Spinal cord (tissue), 10 donors: Measurements from ENCODE around the gene KBTBD4. TPM values are rescaled to one million over a fixed set of nuclear protein-coding genes. Genes with fewer than 3 reads are reported as not detected.

Source experiments
- DNase-seq, 6 donors: peaks; one replicate each; pipeline versions ENCODE4 v3.0.0 to v3.0.0-alpha.2; 2013 to 2015; ENCODE audit warnings: low spot score in 6 of 6, low read depth in 4 of 6
- H3K27ac ChIP-seq: one replicate; pipeline ENCODE4 v1.5.1; 2013; ENCODE audit warnings: low read depth, low read length, control low read depth
- H3K27me3 ChIP-seq: one replicate; pipeline ENCODE4 v1.6.1; 2013; ENCODE audit warnings: low read length; ENCODE audit not compliant: control insufficient read depth, insufficient read depth
- H3K36me3 ChIP-seq: one replicate; pipeline ENCODE4 v1.6.1; 2013; ENCODE audit warnings: low read length; ENCODE audit not compliant: control insufficient read depth, insufficient read depth
- H3K4me1 ChIP-seq: one replicate; pipeline ENCODE4 v1.6.1; 2013; ENCODE audit warnings: low read length; ENCODE audit not compliant: control insufficient read depth, insufficient read depth
- H3K4me3 ChIP-seq: one replicate; pipeline ENCODE4 v1.5.1; 2013; ENCODE audit warnings: low read depth, low read length, control low read depth
- H3K9me3 ChIP-seq: one replicate; pipeline ENCODE4 v1.6.1; 2013; ENCODE audit warnings: low read length; ENCODE audit not compliant: control insufficient read depth, insufficient read depth
- WGBS: methylation state at CpG from one replicate; pipeline ENCODE4 v1.1.5; 2013; ENCODE audit warnings: missing lambda C conversion rate; ENCODE audit not compliant: insufficient coverage; 5-methylcytosine and 5-hydroxymethylcytosine counted together
- polyA plus RNA-seq, 2 donors: library from polyadenylated mRNA; unstranded; fragments of 120-200 nt; gene quantifications; one replicate each; pipeline ENCODE4 v1.2.1, GENCODE V29; 2013; ENCODE audit not compliant: insufficient read length in 2 of 2
- total RNA-seq, 2 donors: library from RNA; depleted of rRNA in 1 of 2; stranded (reverse); fragments of 120-200 nt in 1 of 2; fragments of >200 nt in 1 of 2; gene quantifications; one replicate each; pipeline versions ENCODE4 v1.2.3 to v1.2.4, GENCODE V29; 2013 to 2014
- donor health status: healthy.

Gene KBTBD4
- total and polyA plus RNA-seq, 4 donors: 22.3 to 31.5 (median 26.7) TPM

DNA sequence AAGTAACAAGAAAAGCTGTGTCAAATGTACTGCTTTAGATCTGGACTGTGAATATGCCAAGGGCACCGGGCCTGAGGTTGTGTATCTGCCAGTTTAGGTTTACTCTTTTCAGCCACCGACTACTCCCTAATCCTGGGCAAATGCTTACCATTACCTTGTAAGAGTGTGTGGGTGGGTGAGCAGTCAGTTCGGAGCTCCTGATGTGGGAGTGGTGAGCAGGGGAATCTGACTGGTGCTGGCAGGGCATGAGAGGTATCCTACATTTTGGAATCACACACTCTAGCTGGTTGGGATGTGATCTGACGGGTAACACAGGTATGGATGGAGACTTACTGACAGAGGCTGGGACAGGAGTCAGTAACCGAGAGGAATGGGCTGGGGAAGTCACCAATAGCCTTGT is 5.1 kb upstream of the KBTBD4 start:
- no peaks in the 10 kb centered on the region for H3K9me3 ChIP-seq
- no peak for DNase-seq
- H3K4me1 ChIP-seq: peaks cover 42% of the 10 kb centered on the region
- H3K27ac ChIP-seq: no peak overlapping the region
- WGBS: 92% methylated on average over 3 of the region's 5 CpGs
- H3K27me3 ChIP-seq: no peaks in the 10 kb centered on the region
- H3K36me3 ChIP-seq: peaks cover 87% of the 10 kb centered on the region
- H3K4me3 ChIP-seq: no peak overlapping the region

DNA sequence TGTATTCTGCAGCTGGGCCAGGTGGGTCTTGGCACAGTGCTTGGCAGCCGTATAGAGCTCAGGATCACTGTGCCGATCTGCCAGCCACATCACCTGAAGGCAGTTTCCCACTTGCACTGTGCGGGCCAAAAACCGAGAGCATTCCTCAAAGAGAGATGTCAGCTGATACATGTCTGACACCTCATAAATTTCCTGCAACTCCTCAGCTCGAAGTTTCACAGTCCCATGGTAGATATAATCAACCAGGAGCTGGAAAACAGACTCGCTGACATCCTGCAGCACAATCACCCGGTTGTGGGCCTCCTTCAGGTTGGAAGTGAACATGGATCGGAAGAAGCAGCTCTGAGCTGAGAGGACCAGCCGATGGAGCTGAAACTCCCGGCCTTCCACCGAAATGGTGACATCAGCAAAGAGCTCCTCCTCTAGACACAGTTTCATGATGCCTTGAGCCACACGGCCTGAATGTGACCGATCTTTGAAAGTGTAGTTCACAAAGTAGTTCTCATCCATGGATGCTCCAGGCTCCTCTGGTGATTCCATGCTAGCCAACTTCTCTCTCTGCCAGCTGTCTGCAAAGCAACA is 1.2 kb downstream of the KBTBD4 start:
- Histone ChIP-seq H3K27ac (peak overlapping the region; percentile 87), H3K4me3 (peak overlapping the region; percentile 82), H3K9me3 (no peaks in the 10 kb centered on the region), H3K36me3 (peaks cover 60% of the 10 kb centered on the region), H3K4me1 (peaks cover 28% of the 10 kb centered on the region), H3K27me3 (no peaks in the 10 kb centered on the region)
- 69% methylated on average over 10 of the region's 13 CpGs for WGBS
- no peak for DNase-seq

DNA sequence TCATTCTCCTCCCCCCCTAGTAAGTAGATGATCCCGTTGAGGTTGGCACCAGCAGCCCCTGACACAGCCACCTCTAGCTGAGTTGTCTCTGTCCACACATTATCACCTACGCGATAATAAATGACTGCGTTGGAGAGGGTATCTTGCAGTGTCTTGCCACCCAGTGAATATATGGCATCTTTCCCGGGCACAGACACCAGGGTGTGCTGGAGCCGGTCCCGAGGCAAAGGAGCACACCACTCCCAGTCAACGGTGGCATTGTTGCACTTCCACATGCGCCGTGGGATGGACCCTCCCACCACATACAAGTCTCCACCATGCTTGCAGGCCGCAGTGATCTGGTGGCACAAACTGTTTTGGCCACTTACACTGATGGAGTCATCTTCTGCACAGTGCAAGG is 5.4 kb downstream of the KBTBD4 start:
- DNase-seq: no peak
- 75% methylated on average over 7 of the region's 11 CpGs for WGBS
- Histone ChIP-seq H3K27ac (no peak overlapping the region), H3K9me3 (no peaks in the 10 kb centered on the region), H3K4me3 (no peak overlapping the region), H3K4me1 (peaks cover 22% of the 10 kb centered on the region), H3K27me3 (no peaks in the 10 kb centered on the region), H3K36me3 (peaks cover 50% of the 10 kb centered on the region)

DNA sequence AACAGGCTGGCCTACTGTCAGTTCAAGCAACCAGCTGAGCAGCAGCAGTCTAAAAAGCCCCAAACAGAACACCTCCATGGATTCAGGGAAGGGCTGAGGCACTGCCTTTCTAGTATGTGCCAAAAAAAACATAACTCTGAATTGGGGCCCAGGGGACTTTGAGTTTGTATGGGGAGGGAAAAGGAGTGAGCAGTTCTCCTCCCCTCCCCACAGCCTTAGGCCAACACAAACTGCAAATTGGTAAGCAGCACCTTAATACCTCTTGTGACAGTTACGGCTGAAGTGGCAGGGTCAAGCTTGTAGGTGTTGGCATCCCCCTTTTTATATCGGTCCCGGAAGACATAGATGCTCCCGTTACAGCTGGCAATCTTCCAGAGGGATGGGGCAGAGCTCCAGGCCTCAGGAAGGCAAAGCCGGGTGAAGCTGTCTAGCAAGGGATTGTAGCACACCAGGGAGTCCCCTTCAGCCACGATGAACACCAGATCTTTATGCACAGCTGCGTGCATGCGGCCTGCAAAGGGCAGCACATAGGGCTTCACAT is 6.0 kb downstream of the KBTBD4 start:
- no peaks in the 10 kb centered on the region for H3K27me3 ChIP-seq
- peaks cover 52% of the 10 kb centered on the region for H3K36me3 ChIP-seq

DNA sequence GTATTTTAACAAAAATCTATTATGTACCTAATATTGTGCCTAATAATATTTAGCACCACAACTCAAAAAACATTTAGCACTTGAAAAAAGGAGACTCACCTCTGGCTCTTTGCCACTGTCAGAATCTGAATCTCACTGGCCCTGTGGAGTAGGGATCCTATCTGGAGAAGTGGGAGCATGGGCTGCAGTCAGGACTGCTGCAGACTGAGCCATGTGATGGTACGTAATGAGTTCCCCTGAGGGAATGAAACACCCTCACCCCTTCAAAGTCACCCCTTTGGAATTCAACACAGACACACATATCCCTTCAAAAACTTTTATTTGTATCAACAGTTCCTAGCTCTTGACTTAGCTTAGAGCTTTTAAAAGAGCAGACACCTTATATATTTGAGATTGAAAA is 6.9 kb downstream of the KBTBD4 start:
- H3K27me3 ChIP-seq: no peaks in the 10 kb centered on the region
- H3K4me1 ChIP-seq: peaks cover 11% of the 10 kb centered on the region
- no peaks in the 10 kb centered on the region for H3K9me3 ChIP-seq
- peaks cover 55% of the 10 kb centered on the region for H3K36me3 ChIP-seq
- H3K4me3 ChIP-seq: no peak overlapping the region
- no CpG with 5 or more reads among the region's 1 CpG for WGBS
- no peak overlapping the region for H3K27ac ChIP-seq
- DNase-seq: no peak

More for the DNA sequence above, 6.0 kb downstream of the KBTBD4 start:
- peak in 1 of 6 donors; percentile 22 for DNase-seq
- H3K27ac ChIP-seq: no peak overlapping the region
- no peak overlapping the region for H3K4me3 ChIP-seq
- no peaks in the 10 kb centered on the region for H3K9me3 ChIP-seq
- peaks cover 17% of the 10 kb centered on the region for H3K4me1 ChIP-seq
- WGBS: 20% methylated on average over 6 of the region's 8 CpGs

DNA sequence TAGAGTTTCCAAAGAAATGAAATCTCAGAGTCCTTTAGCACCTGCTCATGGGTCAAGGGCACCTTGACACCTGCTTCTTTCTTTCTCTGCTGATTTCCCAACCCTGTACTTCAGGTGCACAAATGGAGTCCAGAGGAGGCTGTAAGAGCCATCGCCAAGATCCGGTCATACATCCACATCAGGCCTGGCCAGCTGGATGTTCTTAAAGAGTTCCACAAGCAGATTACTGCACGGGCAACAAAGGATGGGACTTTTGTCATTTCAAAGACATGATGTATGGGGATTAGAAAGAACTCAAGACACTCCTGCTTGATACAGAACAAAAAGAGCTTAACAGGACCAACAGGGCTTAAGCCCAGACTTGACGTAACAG is 7.4 kb downstream of the KBTBD4 start:
- Histone ChIP-seq H3K9me3 (no peaks in the 10 kb centered on the region), H3K4me3 (no peak overlapping the region), H3K36me3 (peaks cover 52% of the 10 kb centered on the region), H3K27ac (no peak overlapping the region), H3K4me1 (peaks cover 12% of the 10 kb centered on the region), H3K27me3 (no peaks in the 10 kb centered on the region)
- DNase-seq: no peak
- 69% methylated on average over 3 of the region's 4 CpGs for WGBS

DNA sequence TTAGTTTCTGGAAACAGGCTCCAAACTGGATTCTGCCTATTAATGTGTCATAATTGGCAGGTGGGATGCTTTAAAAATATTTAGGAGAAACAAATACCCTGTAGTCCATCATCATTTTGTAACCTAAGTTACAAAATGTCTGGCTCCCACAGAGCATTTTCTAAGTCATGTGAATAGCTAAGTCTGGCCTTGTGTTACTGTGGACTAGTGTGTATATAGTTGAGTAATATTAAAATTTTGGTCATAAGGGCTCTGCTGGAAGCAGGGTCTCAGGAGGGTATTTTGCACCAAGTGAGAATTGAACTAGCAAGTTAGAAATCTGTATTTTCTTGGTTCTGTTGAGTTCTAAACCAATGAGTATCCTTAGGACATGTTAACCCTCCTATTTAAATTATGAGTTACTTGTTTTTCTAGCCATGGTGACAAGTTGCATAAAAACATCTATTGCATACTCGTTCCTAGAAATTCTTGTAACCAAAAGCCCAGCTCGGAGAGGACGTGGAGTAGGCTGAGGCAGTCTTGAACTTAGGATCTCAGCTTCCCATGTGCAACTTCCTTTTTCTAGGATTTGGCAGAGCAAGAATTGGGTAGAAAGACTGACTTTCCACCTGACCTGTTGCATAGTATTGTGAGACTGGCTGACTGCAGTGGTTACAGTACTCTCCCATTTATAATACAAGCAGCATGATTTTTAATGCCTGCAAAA is 8.0 kb downstream of the KBTBD4 start:
- no peak for DNase-seq
- Histone ChIP-seq H3K4me3 (no peak overlapping the region), H3K36me3 (peaks cover 47% of the 10 kb centered on the region), H3K9me3 (no peaks in the 10 kb centered on the region), H3K27me3 (no peaks in the 10 kb centered on the region), H3K27ac (no peak overlapping the region), H3K4me1 (peaks cover 18% of the 10 kb centered on the region)
- 100% methylated on average over 1 of the region's 3 CpGs for WGBS

DNA sequence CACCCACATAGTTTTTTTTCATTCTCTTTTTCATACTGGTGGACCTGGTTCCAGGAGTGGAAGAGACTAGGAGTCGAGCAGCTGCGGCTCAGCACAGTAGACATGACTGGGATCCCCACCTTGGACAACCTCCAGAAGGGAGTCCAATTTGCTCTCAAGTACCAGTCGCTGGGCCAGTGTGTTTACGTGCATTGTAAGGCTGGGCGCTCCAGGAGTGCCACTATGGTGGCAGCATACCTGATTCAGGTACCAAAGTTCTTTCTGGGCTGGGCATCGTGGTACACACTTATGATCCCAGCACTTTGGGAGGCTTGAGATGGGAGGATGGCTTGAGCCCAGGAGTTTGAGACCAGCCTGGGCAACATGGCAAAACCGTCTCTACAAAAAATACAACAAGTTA is 9.1 kb downstream of the KBTBD4 start:
- DNase-seq: no peak
- over 99% methylated on average over 7 of the region's 7 CpGs for WGBS

DNA sequence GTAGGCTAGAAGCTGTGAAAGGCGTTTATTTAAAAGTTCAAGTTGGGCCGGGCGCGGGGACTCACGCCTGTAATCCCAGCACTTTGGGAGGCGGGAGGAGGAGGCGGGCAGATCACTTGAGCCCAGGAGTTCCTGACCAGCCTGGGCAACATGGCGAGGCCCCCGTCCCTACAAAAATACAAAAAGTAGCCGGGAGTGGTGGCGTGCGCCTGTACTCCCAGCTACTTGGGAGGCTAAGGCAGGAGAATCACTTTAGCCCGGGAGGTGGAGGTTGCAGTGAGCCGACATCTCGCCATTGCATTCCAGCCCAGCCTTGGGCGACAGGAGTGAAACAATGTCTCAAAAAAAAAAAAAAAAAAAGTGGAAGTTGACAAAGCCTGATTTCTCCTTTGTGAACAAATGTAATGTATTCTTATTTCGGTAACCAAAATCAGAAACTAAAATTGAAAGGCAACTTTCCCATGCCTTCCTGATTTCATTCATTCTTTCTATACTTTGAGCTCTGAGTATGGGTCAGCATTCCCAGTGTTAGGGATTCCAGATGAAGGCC is 12.5 kb downstream of the KBTBD4 start:
- peaks cover 19% of the 10 kb centered on the region for H3K36me3 ChIP-seq
- H3K27me3 ChIP-seq: no peaks in the 10 kb centered on the region
- H3K4me1 ChIP-seq: peaks cover 16% of the 10 kb centered on the region
- DNase-seq: no peak
- no peak overlapping the region for H3K27ac ChIP-seq
- WGBS: 48% methylated on average over 12 of the region's 17 CpGs
- H3K4me3 ChIP-seq: peak overlapping the region; percentile 74
- H3K9me3 ChIP-seq: no peaks in the 10 kb centered on the region

More for the DNA sequence above, 9.1 kb downstream of the KBTBD4 start:
- no peaks in the 10 kb centered on the region for H3K27me3 ChIP-seq
- H3K36me3 ChIP-seq: peaks cover 35% of the 10 kb centered on the region
- H3K27ac ChIP-seq: no peak overlapping the region
- no peaks in the 10 kb centered on the region for H3K9me3 ChIP-seq
- no peak overlapping the region for H3K4me3 ChIP-seq
- peaks cover 27% of the 10 kb centered on the region for H3K4me1 ChIP-seq
